Activated CD4-positive, alpha-beta T cell treated with anti-CD3 and anti-CD28 coated beads, Interleukin-2, Interleukin-4, amounts not matched to agents 100 ng/mL and 50 ng/mL, durations not matched to agents 16 hours and 8 hours (primary cell): ENCODE measurements around the gene BRSK2.
"Not testable (repeated sequence)": the region's sequence is repeated elsewhere in the genome, so short reads cannot be mapped to it uniquely, and the experiment has no call there.

Source experiments
- DNase-seq: peaks from one replicate; pipeline ENCODE4 v3.0.0-alpha.2; 2020; ENCODE audit warnings: low spot score

BRSK2 gene

GRCh38 chr11:1354125-1354938 is 35.4 kb upstream of the BRSK2 start:
- no peak for DNase-seq

GRCh38 chr11:1356007-1356435 is 33.7 kb upstream of the BRSK2 start:
- DNase-seq = no peak

DNA sequence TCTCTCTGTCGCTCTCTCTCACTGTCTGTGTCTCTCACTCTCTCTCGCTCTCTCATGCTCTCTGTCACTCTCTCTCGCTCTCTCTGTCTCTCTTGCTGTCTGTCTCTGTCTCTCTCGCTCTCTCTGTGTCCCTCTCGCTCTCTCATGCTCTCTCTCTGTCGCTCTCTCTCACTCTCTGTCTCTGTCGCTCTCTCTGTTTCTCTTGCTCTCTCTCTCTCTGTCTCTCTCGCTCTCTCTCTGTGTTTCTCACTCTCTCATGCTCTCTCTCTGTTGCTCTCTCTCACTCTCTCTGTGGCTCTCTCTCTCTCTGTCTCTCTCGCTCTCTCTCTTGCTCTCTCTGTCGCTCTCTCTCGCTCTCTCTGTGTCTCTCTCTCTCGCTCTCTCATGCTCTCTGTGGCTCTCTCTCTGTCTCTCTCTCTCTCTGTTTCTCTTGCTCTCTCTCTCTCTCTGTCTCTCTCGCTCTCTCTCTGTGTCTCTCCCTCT is 33.2 kb upstream of the BRSK2 start:
- DNase-seq = no peak

DNA sequence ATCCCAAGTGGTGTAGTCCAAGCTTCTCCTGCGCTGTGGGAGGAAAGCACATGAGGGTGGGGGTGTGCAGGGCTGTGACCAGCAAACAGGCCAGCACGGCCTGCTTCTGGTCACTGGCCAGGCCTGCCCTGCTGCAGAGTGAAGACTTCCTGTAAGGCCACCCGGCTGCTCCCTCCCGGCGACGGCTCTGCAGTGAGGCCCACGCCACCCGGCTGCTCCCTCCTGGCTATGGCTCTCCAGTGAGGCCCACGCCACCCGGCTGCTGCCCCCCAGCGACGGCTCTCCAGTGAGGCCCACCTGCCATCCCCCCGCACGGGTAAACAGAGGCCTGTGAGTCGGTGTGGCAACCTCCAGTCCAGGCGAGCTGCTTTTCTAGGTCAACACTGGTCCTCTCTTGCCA is 31.4 kb upstream of the BRSK2 start:
- DNase-seq = no peak

DNA sequence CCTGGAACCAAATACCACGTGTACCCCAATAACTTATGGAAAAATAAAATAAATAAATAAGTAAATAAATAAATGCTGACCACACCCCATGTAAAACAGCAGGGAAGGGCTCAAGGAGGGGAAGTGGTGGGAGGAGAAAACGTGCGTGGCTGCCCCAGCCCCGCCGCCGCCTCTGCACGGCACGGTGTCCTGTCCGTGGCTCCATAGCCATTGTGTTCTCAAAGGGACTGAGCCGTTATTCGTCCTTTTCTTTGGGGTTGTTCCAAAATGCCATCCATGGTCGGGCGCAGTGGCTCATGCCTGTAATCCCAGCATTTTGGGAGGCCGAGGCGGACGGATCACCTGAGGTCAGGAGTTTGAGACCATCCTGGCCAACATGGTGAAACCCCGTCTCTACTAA is 30.8 kb upstream of the BRSK2 start:
- not testable (repeated sequence) for DNase-seq

GRCh38 chr11:1359556-1359955 is 30.2 kb upstream of the BRSK2 start:
- DNase-seq = no peak

DNA sequence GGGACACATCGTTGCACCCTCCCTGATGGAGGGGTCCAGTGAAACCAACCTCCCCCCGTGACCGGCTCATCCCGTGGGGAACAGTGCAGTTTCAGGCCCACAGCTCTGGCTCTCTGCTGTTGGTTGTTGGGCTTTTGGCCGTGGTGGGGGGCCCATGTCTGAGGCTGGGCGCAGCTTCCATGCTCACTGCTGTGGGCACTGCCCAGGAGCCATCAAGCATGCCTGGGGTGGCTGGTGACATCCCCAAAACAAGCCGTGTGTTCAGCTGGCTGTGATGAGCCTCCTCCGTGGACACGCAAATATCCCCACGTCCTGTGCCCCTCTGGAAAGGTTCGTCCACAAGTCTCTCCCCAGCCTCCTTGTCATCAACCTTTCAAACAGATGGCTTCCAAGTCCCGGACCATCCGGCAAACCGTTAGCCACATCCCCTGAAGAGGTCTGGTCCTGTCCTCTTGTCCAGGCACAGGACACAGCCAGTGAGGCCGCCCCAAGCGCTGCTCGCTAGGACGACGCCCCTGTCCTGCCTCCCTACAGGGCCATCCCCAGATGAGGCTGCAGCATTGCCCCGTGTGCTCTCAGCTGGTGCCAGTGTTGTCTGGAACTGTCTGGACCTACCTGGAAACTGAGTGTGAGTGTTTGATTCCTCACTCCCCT is 29.4 kb upstream of the BRSK2 start:
- no peak for DNase-seq

- DNase-seq = no peak
Measured at GRCh38 chr11:1360835-1361357, 28.8 kb upstream of the BRSK2 start.

DNA sequence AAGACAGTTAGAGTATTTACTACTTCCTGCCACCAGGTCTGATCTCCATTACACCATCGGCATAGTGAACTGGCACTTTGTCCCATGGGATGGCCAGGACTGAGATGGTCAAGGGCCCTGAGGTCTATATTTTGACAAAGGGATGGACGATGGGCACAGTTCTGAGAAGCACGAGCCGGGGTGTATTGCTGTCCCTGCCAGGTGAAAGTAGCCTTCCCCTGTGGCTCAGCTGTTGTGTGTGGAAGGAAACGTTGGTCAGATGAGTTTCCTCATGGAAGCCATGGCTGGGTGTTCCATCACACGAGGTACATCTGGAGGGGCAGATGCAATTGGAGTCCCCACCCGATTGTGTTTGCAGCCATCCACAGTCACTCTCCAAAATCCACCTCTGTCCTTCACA is 27.9 kb upstream of the BRSK2 start:
- DNase-seq = no peak

DNA sequence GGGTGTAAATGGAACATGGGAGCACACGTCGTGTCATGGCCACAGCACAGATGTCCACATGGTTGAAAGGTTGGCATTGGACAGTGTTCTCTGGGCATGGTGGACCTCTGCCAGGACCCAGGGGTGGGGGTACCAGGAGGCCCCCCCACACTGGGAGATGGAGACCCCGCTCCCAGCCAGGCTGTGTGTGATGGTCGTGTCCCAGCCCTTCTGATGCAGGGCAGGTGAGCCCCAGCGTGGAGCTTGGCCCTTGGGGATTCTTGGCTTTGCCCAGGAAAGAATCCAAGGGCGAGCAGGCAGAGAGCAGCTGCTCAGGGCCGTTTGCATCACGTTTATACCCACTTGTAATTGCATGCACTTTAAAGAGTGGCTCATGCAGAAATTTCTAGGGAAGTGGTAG is 22.0 kb upstream of the BRSK2 start:
- DNase-seq = no peak

- no peak for DNase-seq
Measured at GRCh38 chr11:1368216-1368615, 21.5 kb upstream of the BRSK2 start.

- DNase-seq = no peak
Measured at GRCh38 chr11:1368966-1369365, 20.8 kb upstream of the BRSK2 start.

DNA sequence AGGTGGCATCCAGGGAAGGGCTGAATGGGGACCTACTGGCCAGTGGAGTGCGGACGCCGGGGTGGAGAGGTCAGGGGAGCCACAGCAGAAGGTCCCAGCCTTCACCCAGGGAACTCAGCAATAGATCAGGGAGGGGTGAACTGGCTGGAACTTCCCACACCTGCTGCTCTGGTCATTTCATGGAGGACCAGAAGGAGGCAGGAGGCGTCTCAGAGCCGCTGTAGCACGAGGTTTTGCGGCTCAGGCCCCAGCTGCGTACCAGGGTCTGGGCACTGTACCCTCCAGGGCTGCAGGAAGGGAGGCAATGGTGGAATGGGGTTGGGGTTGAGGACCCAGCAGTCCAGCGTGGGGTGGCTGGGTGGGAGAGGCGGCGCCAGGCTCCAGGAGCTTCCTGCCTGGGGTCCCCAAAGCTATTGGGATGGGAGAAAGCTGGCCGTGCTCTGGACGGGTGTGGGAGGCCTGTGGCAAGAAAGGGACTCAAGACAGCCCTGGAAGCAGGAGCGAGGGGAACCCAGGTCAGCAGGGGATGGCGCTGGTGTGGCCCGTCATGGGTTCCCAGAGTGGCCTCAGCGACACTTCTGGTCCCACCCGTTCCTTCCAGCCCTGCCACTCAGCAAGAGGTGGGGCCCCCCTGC is 20.2 kb upstream of the BRSK2 start:
- DNase-seq = no peak

DNA sequence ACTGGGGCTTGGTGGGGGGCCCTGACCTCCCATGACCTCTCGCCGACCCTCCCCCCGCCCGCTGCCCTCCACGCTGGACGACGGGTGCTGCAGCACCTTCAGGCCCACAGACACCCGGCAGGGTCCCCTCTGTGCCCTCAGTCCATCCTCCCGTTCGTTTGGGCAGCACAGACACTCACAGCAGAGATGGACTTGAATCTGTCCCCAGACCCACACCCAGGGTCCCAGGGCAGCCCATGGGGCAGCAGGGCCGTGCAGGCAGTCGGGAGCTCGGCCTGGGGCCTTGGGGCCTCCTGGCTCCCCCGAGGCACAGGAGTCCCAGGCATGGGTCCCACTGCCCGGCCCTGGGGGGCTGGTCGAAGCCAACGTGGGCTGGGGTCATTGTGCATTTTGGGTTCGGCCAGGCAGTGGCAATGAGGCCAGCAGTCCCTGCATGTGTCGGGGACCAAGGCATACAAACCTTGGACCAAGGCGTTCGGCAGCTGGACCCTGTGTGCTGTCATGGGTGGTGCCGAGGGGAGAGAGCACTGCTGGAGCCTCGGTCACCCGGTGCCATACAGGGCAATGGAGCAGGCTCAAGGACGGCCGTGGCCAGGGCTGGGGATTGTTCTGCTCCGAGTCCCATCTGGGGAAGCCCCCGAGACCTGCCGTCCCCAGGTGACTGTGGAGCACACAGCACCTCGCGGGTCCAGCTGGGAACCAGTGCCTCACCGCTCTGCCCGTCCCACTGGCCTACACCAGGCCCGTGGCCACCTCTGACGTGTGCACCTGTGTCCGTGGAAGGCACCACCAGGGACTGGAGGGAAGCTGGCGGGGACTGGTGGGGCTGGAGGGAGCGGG is 19.3 kb upstream of the BRSK2 start:
- DNase-seq = no peak

GRCh38 chr11:1371026-1371325 is 18.8 kb upstream of the BRSK2 start:
- DNase-seq = no peak

DNA sequence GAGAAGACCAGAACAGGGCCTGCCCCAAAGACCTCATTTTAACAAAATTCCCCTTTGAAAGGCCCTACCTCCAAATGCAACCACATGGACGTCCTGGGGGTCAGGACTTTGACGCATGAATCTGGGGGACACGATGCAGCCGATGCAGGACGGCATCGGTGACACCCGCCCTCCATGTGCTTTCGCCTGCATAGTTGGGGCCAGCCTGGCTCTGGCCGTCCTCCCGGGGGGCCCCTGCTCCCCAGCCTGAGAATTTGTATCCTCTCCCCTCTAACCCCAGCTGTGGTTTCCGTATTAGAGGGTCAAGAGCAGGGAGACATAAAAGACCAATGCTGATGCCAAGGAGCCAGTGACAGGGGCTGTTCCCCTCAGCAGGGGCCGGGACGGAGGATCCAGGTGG is 18.4 kb upstream of the BRSK2 start:
- no peak for DNase-seq

- no peak for DNase-seq
Measured at GRCh38 chr11:1371836-1372465, 17.8 kb upstream of the BRSK2 start.

GRCh38 chr11:1372660-1373059 is 17.1 kb upstream of the BRSK2 start:
- no peak for DNase-seq

DNA sequence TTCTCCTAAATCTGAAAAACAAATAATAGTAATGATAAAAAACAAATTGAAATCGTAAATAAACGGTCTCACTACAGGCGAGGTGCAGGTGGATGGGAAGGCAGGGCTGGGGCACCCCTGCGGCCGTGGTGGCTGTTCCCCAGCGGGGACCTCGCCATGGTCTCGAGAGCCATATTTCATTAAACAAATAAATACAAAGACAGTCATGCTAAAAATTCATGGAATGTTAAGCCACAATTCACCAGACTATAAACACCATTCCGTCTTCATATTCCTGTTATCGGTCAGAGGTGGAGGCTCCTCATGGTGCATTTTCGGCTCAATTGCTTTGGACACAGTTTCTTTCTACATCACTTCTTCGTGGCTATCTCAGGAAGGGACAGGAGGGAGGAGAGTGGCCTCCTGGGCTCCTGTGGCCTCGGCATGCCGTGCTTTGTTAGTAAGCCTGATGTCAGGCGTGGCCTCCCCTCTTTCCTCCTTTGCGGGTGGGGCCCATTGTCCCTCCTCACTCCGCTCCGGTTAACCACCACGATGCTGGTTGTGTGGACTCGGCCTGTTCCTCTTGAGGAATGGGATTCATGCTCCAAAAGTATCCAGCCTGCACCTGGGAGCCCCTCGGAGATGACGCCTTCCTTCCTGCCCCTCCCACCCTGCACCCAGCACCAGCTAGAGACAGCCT is 16.1 kb upstream of the BRSK2 start:
- DNase-seq = no peak

DNA sequence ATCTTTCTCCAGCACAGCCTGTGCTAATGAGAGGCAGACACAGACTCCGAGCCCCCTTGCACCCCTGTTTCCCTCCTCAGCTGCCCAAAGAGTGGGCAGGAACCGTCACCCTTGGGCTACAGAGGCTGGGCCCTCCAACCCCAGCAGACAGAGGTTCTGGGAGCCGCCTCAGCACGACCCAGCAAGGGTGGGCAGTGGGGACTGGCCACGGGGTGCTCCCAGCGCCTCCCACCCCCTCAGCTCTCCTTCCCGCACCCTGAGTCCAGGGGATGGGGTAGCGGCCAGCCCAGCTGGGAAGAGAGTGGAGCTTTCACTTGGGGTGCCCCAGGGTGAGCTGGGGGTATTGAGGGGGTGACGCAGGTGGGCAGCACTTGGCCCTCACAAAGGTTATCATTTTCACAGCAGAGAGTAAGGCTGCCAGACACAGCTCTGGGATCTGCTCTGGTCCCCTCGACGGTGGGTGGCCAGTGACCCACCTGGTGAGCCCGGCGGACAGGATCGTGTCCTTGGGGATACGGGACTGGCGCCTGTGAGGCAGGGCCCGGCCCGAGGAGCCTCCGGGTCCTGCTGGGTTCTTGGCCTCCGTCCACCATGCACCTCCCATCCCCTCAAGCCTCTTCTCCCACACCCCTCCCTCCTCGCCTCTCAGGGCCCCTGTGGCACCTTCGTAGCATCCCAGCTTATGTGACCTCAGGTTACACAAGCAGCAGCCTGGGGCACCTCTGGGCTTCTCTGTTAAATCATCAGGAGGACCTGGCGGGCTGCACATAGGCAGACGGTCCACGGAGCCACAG is 14.4 kb upstream of the BRSK2 start:
- DNase-seq = no peak
